H1 (cell line): ENCODE results near the gene CDC42SE2. TPM values are rescaled to one million over a fixed set of nuclear protein-coding genes. Genes with fewer than 3 reads are reported as not detected.

Source experiments
- CTCF ChIA-PET: fragments of 300-600 bp; sonication (Branson Sonifier 250); formaldehyde crosslinking; loops from one replicate; lab custom pipeline; 2021; ENCODE audit not compliant: partially characterized antibody; lab: Charles Lee
- POLR2A ChIA-PET: fragments of 300-600 bp; sonication (Branson Sonifier 250); formaldehyde crosslinking; loops from one replicate; lab custom pipeline; 2021; ENCODE audit warnings: inconsistent platforms; ENCODE audit not compliant: partially characterized antibody; lab: Charles Lee
- DNase-seq, 2 experiments: peaks; one replicate each; pipeline versions ENCODE4 v3.0.0 to v3.0.0-alpha.2; 2010 to 2022; ENCODE audit warnings: low spot score in 2 of 2, low read depth in 1 of 2, mixed read lengths in 1 of 2
- FAIRE-seq: peaks from 2 replicates; lab custom pipeline; 2011; peaks lifted over from hg19 to GRCh38; lab: Jason Lieb, UNC
- H2AFZ ChIP-seq: 2 replicates; pipeline ENCODE4 v1.8.1; 2012; ENCODE audit warnings: low read length, inconsistent platforms
- H2AK5ac ChIP-seq: 2 replicates; pipeline ENCODE4 v1.6.1; 2013; ENCODE audit warnings: low read depth, low read length
- H2BK120ac ChIP-seq: replicated peaks from 2 replicates; pipeline ENCODE3; 2013; ENCODE audit warnings: low read depth, low read length, inconsistent platforms
- H2BK12ac ChIP-seq: 2 replicates; pipeline ENCODE4 v1.6.1; 2013; ENCODE audit warnings: low read depth, low read length
- H2BK15ac ChIP-seq: 2 replicates; pipeline ENCODE4 v1.6.1; 2013; ENCODE audit warnings: low read length
- H2BK20ac ChIP-seq: 2 replicates; pipeline ENCODE4 v1.6.1; 2013; ENCODE audit warnings: low read length
- H2BK5ac ChIP-seq: 2 replicates; pipeline ENCODE4 v1.6.1; 2013; ENCODE audit warnings: low read depth, low read length
- H3K14ac ChIP-seq: 2 replicates; pipeline ENCODE4 v1.6.1; 2013; ENCODE audit warnings: inconsistent platforms; ENCODE audit not compliant: insufficient read length
- H3K18ac ChIP-seq: 2 replicates; pipeline ENCODE4 v1.6.1; 2013; ENCODE audit warnings: low read length; ENCODE audit errors: extremely low read depth
- H3K23ac ChIP-seq: 2 replicates; pipeline ENCODE4 v1.6.1; 2013; ENCODE audit warnings: inconsistent platforms; ENCODE audit not compliant: insufficient read length
- H3K23me2 ChIP-seq: 2 replicates; pipeline ENCODE4 v1.6.1; 2013; ENCODE audit warnings: low read depth, low read length
- H3K27ac ChIP-seq: 2 replicates; pipeline ENCODE4 v1.6.1; 2011; ENCODE audit warnings: low read depth, low read length, inconsistent platforms
- H3K27me3 ChIP-seq, 4 experiments: replicated peaks in 1 of 4; 1 replicate in 1 of 4; 2 replicates in 3 of 4; pipeline versions ENCODE4 v1.6.1 to v1.8.1; 2011 to 2013; ENCODE audit warnings: low read length in 3 of 4, mild to moderate bottlenecking in 3 of 4, inconsistent platforms in 2 of 4, mixed read lengths in 2 of 4, moderate library complexity in 1 of 4; ENCODE audit not compliant: control insufficient read depth in 3 of 4, insufficient read depth in 3 of 4; ENCODE audit errors: extremely low read depth in 1 of 4
- H3K36me3 ChIP-seq, 4 experiments: 2 replicates each; pipeline versions ENCODE4 v1.6.1 to v1.8.1; 2011 to 2013; ENCODE audit warnings: mild to moderate bottlenecking in 4 of 4, low read length in 3 of 4, moderate library complexity in 2 of 4, control low read depth in 1 of 4, inconsistent platforms in 1 of 4; ENCODE audit not compliant: insufficient read depth in 4 of 4, control insufficient read depth in 2 of 4
- H3K4ac ChIP-seq: replicated peaks from 2 replicates; pipeline ENCODE3; 2013; ENCODE audit warnings: low read length, low read depth, mixed read lengths, inconsistent platforms; ENCODE audit not compliant: insufficient read length
- H3K4me1 ChIP-seq, 4 experiments: replicated peaks in 1 of 4; 1 replicate in 1 of 4; 2 replicates in 3 of 4; pipeline versions ENCODE4 v1.6.1 to v1.8.1; 2011 to 2013; ENCODE audit warnings: low read length in 3 of 4, inconsistent platforms in 2 of 4, mixed read lengths in 1 of 4; ENCODE audit not compliant: insufficient read depth in 4 of 4, control insufficient read depth in 3 of 4
- H3K4me2 ChIP-seq, 2 experiments: 2 replicates each; pipeline versions ENCODE4 v1.6.1 to v1.8.1; 2011 to 2013; ENCODE audit warnings: low read depth in 2 of 2, low read length in 2 of 2, control low read depth in 1 of 2, inconsistent platforms in 1 of 2, mild to moderate bottlenecking in 1 of 2; ENCODE audit not compliant: insufficient read depth in 1 of 2
- H3K4me3 ChIP-seq, 4 experiments: fragments of 200-600, 300-600 bp in 1 of 4; sonication (generic), shearing (Covaris generic), sonication (Bioruptor Twin) in 1 of 4; 2 replicates each; pipeline versions ENCODE4 v1.5.1 to v1.8.1; 2011 to 2016; ENCODE audit warnings: low read length in 4 of 4, low read depth in 3 of 4, control low read depth in 2 of 4, inconsistent platforms in 2 of 4, mild to moderate bottlenecking in 2 of 4, mixed read lengths in 1 of 4, moderate library complexity in 1 of 4; ENCODE audit not compliant: insufficient read depth in 2 of 4; ENCODE audit errors: extremely low read depth in 1 of 4
- H3K56ac ChIP-seq: replicated peaks from 2 replicates; pipeline ENCODE3; 2013; ENCODE audit warnings: low read depth, mild to moderate bottlenecking, mixed read lengths, low read length, inconsistent platforms; ENCODE audit not compliant: insufficient read length
- H3K79me1 ChIP-seq: 2 replicates; pipeline ENCODE4 v1.6.1; 2013; ENCODE audit warnings: low read depth, low read length, control low read depth
- H3K79me2 ChIP-seq, 2 experiments: 2 replicates each; pipeline versions ENCODE4 v1.6.1 to v1.8.1; 2012 to 2013; ENCODE audit warnings: low read length in 2 of 2, mild to moderate bottlenecking in 2 of 2, inconsistent platforms in 1 of 2; ENCODE audit not compliant: insufficient read depth in 2 of 2, control insufficient read depth in 1 of 2
- H3K9ac ChIP-seq, 4 experiments: replicated peaks in 1 of 4; 1 replicate in 1 of 4; 2 replicates in 3 of 4; pipeline versions ENCODE4 v1.6.1 to v1.8.1; 2011 to 2013; ENCODE audit warnings: low read depth in 3 of 4, low read length in 3 of 4, control low read depth in 2 of 4, mild to moderate bottlenecking in 2 of 4, moderate library complexity in 2 of 4, inconsistent platforms in 1 of 4; ENCODE audit errors: extremely low read depth in 1 of 4
- H3K9me3 ChIP-seq, 2 experiments: 2 replicates each; pipeline versions ENCODE4 v1.6.1 to v1.8.1; 2012 to 2013; ENCODE audit warnings: mild to moderate bottlenecking in 2 of 2, moderate library complexity in 2 of 2, control low read depth in 1 of 2, inconsistent platforms in 1 of 2, low read depth in 1 of 2, low read length in 1 of 2, mixed read lengths in 1 of 2; ENCODE audit not compliant: insufficient read depth in 2 of 2
- H4K20me1 ChIP-seq, 2 experiments: replicated peaks in 1 of 2; 2 replicates each; pipeline versions ENCODE3 to v1.8.1; 2011 to 2013; ENCODE audit warnings: inconsistent platforms in 2 of 2, low read length in 2 of 2, mild to moderate bottlenecking in 1 of 2; ENCODE audit not compliant: insufficient read depth in 2 of 2, control insufficient read depth in 1 of 2
- H4K5ac ChIP-seq: 2 replicates; pipeline ENCODE4 v1.6.1; 2013; ENCODE audit warnings: low read length, low read depth, mixed read lengths, inconsistent platforms; ENCODE audit not compliant: insufficient read length
- H4K8ac ChIP-seq: 2 replicates; pipeline ENCODE4 v1.8.0; 2013; ENCODE audit warnings: mild to moderate bottlenecking, moderate library complexity, low read length, inconsistent platforms; ENCODE audit not compliant: insufficient read depth; ENCODE audit errors: extremely low read depth
- H4K91ac ChIP-seq: replicated peaks from 2 replicates; pipeline ENCODE3; 2013; ENCODE audit warnings: low read length, mixed read lengths, inconsistent platforms; ENCODE audit not compliant: insufficient read length
- HDAC2 ChIP-seq, 2 experiments: fragments of 300-600 bp in 1 of 2; sonication (generic) in 1 of 2; IDR thresholded peaks; 2 replicates each; pipeline ENCODE4 v1.6.1; 2011 to 2012; ENCODE audit warnings: low read depth in 2 of 2, low read length in 2 of 2, mild to moderate bottlenecking in 2 of 2, moderate library complexity in 2 of 2, borderline replicate concordance in 1 of 2, inconsistent platforms in 1 of 2
- TAF1 ChIP-seq: IDR thresholded peaks from 2 replicates; pipeline ENCODE4 v1.6.1; 2011; ENCODE audit warnings: mild to moderate bottlenecking, low read depth, low read length
- WGBS, 2 experiments: shearing (Covaris generic) in 1 of 2; methylation state at CpG; one replicate each; pipeline versions ENCODE4 v1.1.6 to v1.1.7; 2013 to 2015; ENCODE audit warnings: low lambda C conversion rate in 2 of 2, mixed read lengths in 2 of 2, inconsistent platforms in 1 of 2, low coverage in 1 of 2, missing lambda C conversion rate in 1 of 2; ENCODE audit not compliant: insufficient replicate concordance in 2 of 2, insufficient coverage in 1 of 2, insufficient read length in 1 of 2; ENCODE audit errors: extremely low coverage in 1 of 2, missing lambda C conversion rate in 1 of 2; 5-methylcytosine and 5-hydroxymethylcytosine counted together
- polyA plus RNA-seq, 7 experiments: library from polyadenylated mRNA; depleted of rRNA in 3 of 7; stranded (reverse) in 5 of 7; unstranded in 2 of 7; fragments of >200 nt in 5 of 7; fragments of 200-250 nt in 2 of 7; gene quantifications; 1 replicate in 5 of 7; 2 replicates in 1 of 7; 4 replicates in 1 of 7; pipeline versions ENCODE4 v1.2.1 to v1.2.3, GENCODE V29; 2011 to 2013; ENCODE audit warnings: missing spikeins in 2 of 7, mixed read lengths in 2 of 7
- total RNA-seq: library from RNA; stranded (reverse); fragmentation: NEBNext Ultra II Directional; extraction: Animal tissue kit (Norgen Biotek cat#: 25700); gene quantifications from 2 replicates; pipeline ENCODE4 v1.2.1, GENCODE V29; 2021

The CDC42SE2 gene
- total and polyA plus RNA-seq, 2 of the 8 experiments (the other 6 are each of a cell fraction or from before 2014, with no cell fraction given) = 16.7 to 30.8 TPM

GRCh38 chr5:131281133-131281867 is 17.4 kb downstream of the CDC42SE2 start:
- Histone ChIP-seq H4K8ac (no peak overlapping the region), H3K79me1 (no peaks in the 10 kb centered on the region; the same call in 1 of the 2 replicates), H3K27ac (no peak overlapping the region), H2BK5ac (no peak overlapping the region), H4K91ac (no peak overlapping the region), H3K4me1 (no peaks in the 10 kb centered on the region), H3K27me3 (no peaks in the 10 kb centered on the region), H4K5ac (no peak overlapping the region), H3K4me2 (no peak overlapping the region), H2BK15ac (no peak overlapping the region), H2BK12ac (no peak overlapping the region), H3K56ac (no peak overlapping the region), H3K4ac (no peak overlapping the region), H2AFZ (no peak overlapping the region), H3K9ac (no peak overlapping the region), H3K18ac (no peak overlapping the region), H4K20me1 (no peaks in the 10 kb centered on the region), H3K23ac (no peak overlapping the region), H3K23me2 (no peaks in the 10 kb centered on the region), H2AK5ac (no peak overlapping the region), H2BK20ac (no peak overlapping the region), H3K14ac (no peak overlapping the region), H3K9me3 (0 out of 4 replicates have a peak, but pooled peaks cover 0 to 5% of the 10 kb centered on the region in 2 experiments), H3K79me2 (peaks cover 0 to 63% of the 10 kb centered on the region in 2 experiments; a peak in 2 of 4 replicates), H3K4me3 (no peak overlapping the region), H3K36me3 (no peaks in the 10 kb centered on the region), H2BK120ac (no peak overlapping the region)
- DNase-seq (no peak), FAIRE-seq (no peak)
- TF ChIP-seq TAF1 (no peak), HDAC2 (IDR thresholded peaks at IDR 0.05; ENCODE audit: borderline replicate concordance in 1 of 2, low read depth in 2 of 2, low read length in 2 of 2) (no peak)
- ChIA-PET CTCF (no interaction called here), POLR2A (interaction anchor here (1.2 kb wide), 1 partner anchor 18 kb away, joined by 3 read pairs; the partner anchor contains the start of gene CDC42SE2)
- WGBS, 2 experiments = 86% methylated on average over 5 of the region's 5 CpGs; no CpG with 5 or more reads in 1 of the 2 experiments
